Fibroblast of mammary gland (primary cell): Measurements from ENCODE around the gene PIGT.
A peak's percentile ranks its signal among the peaks of the same experiment; 100 is the strongest.

Source experiments
- DNase-seq: peaks from one replicate; pipeline ENCODE4 v3.0.0-alpha.2; 2010; ENCODE audit warnings: low read depth
- H3K4me3 ChIP-seq: 2 replicates; pipeline ENCODE4 v1.5.1; 2011; ENCODE audit warnings: low read depth, mild to moderate bottlenecking, low read length, moderate library complexity; ENCODE audit not compliant: control insufficient read depth
- TF ChIP-seq, protein P1 (sequence below): conservative IDR thresholded peaks from 2 replicates; pipeline ENCODE4 v1.5.1; 2011; ENCODE audit warnings: low read depth, low read length, inconsistent platforms; ENCODE audit not compliant: control insufficient read depth, insufficient read depth

Gene PIGT

GRCh38 chr20:45372241-45372640, 43.7 kb upstream of the PIGT start:
- no peak for DNase-seq
- H3K4me3 ChIP-seq, result no peak overlapping the region
- TF ChIP-seq, protein P1, sequence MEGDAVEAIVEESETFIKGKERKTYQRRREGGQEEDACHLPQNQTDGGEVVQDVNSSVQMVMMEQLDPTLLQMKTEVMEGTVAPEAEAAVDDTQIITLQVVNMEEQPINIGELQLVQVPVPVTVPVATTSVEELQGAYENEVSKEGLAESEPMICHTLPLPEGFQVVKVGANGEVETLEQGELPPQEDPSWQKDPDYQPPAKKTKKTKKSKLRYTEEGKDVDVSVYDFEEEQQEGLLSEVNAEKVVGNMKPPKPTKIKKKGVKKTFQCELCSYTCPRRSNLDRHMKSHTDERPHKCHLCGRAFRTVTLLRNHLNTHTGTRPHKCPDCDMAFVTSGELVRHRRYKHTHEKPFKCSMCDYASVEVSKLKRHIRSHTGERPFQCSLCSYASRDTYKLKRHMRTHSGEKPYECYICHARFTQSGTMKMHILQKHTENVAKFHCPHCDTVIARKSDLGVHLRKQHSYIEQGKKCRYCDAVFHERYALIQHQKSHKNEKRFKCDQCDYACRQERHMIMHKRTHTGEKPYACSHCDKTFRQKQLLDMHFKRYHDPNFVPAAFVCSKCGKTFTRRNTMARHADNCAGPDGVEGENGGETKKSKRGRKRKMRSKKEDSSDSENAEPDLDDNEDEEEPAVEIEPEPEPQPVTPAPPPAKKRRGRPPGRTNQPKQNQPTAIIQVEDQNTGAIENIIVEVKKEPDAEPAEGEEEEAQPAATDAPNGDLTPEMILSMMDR, result no peak

DNA sequence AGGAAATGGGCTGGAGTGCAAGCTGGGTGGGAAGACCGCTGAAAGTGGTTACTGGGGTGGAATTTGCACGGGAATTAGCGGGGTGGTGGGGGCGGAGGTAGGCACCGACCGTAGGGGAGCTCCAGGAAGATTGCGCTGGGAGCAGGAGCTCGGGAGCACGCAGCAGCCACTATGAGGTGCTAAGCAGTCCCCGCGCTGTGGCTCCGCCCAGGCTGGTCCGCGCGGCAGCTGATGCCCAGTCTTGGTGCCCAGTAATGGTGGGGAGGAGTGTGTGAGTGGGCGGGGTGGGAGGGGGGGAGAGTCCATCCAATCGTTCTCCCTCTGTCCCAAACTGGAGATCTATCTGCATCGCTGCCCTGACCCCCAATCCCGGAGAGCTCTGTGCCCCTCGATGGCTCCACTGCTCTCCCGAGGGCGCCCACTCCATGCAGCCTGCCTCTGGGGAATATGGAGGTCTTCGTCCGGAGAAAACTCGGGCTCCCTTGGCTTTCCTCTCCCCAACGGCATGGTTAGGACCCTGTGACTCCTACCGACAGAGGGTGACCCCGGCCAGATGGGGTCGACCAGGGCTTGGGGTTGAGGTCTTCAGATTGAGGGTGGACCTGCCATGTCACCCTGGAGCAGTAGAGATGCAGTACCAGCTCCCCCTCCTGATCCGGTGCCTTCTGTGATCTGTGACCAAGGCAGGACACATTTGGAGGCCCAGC, 43.1 kb upstream of the PIGT start:
- TF ChIP-seq, protein P1, result no peak
- DNase-seq, result no peak
- no peak overlapping the region for H3K4me3 ChIP-seq

GRCh38 chr20:45373353-45374100, 42.4 kb upstream of the PIGT start:
- TF ChIP-seq, protein P1, result peak; percentile 85
- peak overlapping the region; percentile 53 for H3K4me3 ChIP-seq
- DNase-seq, result peak; percentile 78

- TF ChIP-seq, protein P1, result no peak
- peak overlapping the region; percentile 53 for H3K4me3 ChIP-seq
- DNase-seq, result no peak
These were observed 41.9 kb upstream of the PIGT start for GRCh38 chr20:45374101-45374467.

- H3K4me3 ChIP-seq, result no peak overlapping the region
- TF ChIP-seq, protein P1, result no peak
- no peak for DNase-seq
These were observed 41.0 kb upstream of the PIGT start for GRCh38 chr20:45374966-45375365.

GRCh38 chr20:45377269-45377668, 38.7 kb upstream of the PIGT start:
- TF ChIP-seq, protein P1, result no peak
- no peak for DNase-seq
- H3K4me3 ChIP-seq, result no peak overlapping the region

DNA sequence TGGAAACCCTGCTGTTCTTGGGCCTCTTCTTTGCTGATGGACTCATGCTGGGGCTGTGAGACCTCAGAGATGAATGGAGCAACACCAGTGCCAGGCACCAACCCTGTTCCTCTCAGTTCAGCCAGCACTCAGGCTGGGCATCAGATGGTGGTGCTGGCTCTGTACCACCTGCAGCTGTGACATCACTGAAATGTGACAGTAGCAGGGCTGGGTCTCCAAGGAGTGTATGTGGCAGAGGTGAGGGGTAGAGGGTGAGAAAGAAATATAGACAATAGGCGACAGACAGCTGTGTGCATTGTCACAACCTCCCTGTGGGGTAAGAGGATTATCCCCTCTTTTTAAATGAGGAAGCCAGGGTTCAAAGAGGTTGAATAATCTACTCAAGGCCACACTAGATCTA, 37.8 kb upstream of the PIGT start, which contains the start of gene TP53TG5:
Gene TP53TG5 (minus strand): TSS at position 135 of the 400 bp plus-strand sequence. CDS start 89 bp downstream, at position 46.
- no peak for DNase-seq
- TF ChIP-seq, protein P1, result no peak
- no peak within 1 kb of the TSS for H3K4me3 ChIP-seq
